GM13976 (cell line): ENCODE measurements around the gene FGFR3.

ENCODE experiments used
- DNase-seq: peaks from one replicate; pipeline ENCODE4 v3.0.0; 2012; ENCODE audit warnings: low spot score
- in situ Hi-C: fragments of 300-500 bp; cut with MboI; formaldehyde crosslinking; loops from one replicate; pipeline ENCODE4 v1.12.0; 2022; ENCODE audit warnings: low sequenced_read_pairs, mixed read lengths, inconsistent platforms; ENCODE audit not compliant: unreplicated experiment
- TF ChIP-seq, protein P1 (sequence below): IDR thresholded peaks from 2 replicates; pipeline ENCODE4 v1.5.1; 2012; ENCODE audit warnings: borderline replicate concordance, mild to moderate bottlenecking; ENCODE audit not compliant: insufficient read depth; ENCODE audit errors: extremely low read depth, missing control alignments, control extremely low read depth

FGFR3 gene

DNA sequence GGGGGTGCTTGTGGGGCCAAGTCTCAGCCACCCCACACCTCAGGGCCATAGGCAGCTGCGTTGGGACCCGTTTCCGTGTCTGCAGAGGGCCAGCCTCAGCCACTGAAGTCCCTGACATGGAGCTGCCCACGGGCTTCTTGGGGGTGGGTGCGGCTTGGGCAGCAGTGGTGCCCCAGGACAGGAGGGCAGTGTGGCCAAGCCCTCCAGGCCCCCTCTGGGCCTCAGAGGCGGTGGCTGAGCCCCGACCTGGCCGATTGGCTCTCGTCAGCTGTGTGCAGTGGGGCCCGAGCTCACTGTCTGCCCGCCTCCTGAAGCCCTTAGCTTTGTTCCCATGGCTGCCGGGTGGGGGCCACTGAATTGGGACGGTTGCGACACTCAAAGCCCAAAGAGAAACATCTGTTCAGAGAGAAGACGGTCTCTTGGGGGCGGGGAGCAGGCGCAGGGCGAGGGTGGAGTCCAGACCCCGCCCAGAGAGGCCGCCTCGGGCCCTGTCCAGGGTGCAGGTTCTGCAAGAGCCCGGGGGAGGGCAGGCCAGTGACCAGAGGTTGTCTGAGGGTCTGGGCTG, 9.1 kb downstream of the FGFR3 start:
- DNase-seq: no peak
- in situ Hi-C loops: no loop called here
- TF ChIP-seq, protein P1, sequence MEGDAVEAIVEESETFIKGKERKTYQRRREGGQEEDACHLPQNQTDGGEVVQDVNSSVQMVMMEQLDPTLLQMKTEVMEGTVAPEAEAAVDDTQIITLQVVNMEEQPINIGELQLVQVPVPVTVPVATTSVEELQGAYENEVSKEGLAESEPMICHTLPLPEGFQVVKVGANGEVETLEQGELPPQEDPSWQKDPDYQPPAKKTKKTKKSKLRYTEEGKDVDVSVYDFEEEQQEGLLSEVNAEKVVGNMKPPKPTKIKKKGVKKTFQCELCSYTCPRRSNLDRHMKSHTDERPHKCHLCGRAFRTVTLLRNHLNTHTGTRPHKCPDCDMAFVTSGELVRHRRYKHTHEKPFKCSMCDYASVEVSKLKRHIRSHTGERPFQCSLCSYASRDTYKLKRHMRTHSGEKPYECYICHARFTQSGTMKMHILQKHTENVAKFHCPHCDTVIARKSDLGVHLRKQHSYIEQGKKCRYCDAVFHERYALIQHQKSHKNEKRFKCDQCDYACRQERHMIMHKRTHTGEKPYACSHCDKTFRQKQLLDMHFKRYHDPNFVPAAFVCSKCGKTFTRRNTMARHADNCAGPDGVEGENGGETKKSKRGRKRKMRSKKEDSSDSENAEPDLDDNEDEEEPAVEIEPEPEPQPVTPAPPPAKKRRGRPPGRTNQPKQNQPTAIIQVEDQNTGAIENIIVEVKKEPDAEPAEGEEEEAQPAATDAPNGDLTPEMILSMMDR: no peak

DNA sequence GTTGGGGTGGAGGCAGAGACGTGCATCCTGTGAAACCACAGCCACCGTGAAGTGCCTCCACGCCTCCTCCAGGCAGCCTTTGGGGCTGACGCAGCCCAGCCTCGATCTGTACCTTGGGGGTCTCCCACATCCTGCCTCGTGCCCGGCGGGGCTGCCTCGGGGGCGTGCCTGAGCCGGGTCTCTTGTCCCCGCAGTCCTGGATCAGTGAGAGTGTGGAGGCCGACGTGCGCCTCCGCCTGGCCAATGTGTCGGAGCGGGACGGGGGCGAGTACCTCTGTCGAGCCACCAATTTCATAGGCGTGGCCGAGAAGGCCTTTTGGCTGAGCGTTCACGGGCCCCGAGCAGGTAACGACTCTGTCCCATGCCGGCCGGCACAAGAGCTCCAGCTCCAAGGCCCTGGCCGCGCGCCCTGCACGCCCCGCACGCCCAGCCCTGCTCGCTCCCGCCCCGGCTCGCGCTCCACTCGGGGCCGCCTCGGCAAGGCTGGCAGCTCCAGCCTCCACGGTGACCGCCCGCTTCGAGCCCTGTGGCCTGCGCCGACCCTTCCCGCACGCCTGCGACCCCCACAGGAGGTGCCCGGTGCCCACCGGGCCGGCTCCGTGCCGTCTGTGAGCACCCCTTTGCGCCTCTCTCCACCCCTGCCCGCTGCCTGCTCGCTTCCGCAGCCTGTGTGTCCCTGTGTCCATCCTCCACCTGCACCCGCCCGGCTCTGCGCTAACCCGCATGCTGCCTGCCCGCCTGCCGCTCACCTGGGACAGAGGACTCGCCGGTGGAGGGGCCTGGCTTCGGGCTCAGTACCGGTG, 9.8 kb downstream of the FGFR3 start:
- in situ Hi-C loops: no loop called here
- TF ChIP-seq, protein P1: no peak

DNA sequence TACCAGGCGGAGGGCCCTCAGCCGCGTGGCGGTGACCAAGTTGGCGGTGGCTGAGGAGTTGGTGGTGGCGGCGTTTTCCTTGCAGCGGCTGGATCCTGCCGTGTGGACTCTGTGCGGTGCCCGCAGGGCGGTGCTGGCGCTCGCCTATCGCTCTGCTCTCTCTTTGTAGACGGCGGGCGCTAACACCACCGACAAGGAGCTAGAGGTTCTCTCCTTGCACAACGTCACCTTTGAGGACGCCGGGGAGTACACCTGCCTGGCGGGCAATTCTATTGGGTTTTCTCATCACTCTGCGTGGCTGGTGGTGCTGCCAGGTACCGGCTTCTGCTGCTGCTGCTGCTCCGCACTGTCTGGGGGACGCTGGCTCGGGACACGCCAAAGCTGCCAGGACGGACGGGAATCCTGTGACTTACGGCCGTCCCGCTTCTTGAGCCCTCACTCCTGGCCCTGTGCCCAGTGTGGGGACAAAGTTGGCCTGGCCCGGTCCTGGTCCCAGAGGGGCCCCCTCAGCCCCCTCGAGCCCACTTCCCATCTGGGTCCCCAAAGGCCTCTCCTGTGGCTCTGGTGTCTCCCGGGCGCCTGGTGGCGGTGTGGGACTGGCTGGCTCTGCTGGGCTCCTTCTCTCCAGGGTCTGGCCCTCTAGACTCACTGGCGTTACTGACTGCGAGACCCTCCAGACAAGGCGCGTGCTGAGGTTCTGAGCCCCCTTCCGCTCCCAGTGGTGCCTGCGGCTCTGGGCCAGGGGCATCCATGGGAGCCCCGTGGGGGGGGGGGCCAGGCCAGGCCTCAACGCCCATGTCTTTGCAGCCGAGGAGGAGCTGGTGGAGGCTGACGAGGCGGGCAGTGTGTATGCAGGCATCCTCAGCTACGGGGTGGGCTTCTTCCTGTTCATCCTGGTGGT, 10.7 kb downstream of the FGFR3 start:
- in situ Hi-C loops: no loop called here

More for the DNA sequence above, 9.8 kb downstream of the FGFR3 start:
- no peak for DNase-seq

DNA sequence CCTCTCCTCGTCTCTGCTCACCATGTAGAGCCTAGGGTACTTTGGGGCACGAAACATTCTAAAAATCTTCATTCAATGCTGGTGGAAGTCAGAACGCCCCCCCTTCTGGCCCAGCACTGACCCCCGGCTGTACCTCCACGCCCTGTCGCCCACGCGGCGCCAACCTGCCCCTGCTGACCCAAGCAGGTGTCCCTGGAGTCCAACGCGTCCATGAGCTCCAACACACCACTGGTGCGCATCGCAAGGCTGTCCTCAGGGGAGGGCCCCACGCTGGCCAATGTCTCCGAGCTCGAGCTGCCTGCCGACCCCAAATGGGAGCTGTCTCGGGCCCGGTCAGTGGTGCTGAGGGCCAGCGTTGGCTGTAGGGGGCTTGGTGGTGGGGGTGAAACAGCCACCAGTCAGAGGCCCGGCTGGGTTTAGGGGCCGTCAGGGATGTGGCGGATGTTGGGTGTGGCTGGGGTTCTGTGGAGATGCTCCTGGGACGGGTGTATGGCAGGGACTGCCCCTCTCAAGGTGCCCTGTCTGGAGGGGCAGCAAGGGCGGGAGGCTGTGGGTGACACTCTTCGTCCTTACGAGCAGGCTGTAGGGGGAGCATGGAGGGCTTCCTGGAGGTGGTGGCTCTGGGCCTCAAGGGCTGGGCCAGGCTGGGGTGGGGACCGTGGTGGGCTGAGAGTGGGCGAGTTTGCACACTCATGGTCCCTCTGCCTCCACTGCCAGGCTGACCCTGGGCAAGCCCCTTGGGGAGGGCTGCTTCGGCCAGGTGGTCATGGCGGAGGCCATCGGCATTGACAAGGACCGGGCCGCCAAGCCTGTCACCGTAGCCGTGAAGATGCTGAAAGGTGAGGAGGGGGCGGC, 11.8 kb downstream of the FGFR3 start:
- no peak for DNase-seq
- in situ Hi-C loops: no loop called here
- TF ChIP-seq, protein P1: no peak

More for the DNA sequence above, 10.7 kb downstream of the FGFR3 start:
- no peak for DNase-seq
- TF ChIP-seq, protein P1: no peak

DNA sequence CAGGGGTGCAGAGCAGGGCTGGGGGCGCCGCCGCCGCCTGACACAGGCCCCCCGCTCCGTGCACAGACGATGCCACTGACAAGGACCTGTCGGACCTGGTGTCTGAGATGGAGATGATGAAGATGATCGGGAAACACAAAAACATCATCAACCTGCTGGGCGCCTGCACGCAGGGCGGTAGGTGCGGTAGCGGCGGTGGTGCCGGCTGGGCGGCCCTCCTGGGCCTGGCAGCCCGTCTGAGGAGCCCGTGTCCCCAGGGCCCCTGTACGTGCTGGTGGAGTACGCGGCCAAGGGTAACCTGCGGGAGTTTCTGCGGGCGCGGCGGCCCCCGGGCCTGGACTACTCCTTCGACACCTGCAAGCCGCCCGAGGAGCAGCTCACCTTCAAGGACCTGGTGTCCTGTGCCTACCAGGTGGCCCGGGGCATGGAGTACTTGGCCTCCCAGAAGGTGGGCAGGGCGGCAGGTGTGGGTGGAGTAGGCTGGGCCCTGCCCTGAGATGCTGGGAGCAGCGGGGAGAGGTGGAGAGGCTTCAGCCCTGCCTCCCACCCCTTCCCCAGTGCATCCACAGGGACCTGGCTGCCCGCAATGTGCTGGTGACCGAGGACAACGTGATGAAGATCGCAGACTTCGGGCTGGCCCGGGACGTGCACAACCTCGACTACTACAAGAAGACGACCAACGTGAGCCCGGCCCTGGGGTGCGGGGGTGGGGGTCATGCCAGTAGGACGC, 12.6 kb downstream of the FGFR3 start:
- no peak for DNase-seq
- TF ChIP-seq, protein P1: no peak
- in situ Hi-C loops: no loop called here

DNA sequence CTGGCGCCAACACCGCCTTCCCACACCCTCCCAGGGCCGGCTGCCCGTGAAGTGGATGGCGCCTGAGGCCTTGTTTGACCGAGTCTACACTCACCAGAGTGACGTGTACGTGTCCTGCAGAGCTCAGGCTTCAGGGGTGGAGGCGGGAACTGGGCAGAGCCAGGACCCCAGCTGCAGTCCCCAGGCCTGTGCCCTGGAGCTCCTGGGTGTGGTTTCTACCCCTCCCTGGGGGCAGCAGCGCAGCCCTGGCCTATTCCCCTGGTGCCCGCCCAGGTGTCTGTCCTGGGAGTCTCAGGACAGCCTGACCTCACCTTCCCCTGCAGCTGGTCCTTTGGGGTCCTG, 13.1 kb downstream of the FGFR3 start:
- in situ Hi-C loops: no loop called here
- TF ChIP-seq, protein P1: no peak
- no peak for DNase-seq
